HG02571 (cell line): Measurements from ENCODE around the gene CAMLG.

Source experiments
- ATAC-seq: cut with Tn5 transposase; IDR thresholded peaks from one replicate; pipeline ENCODE4 v1.9.1; 2021; ENCODE audit warnings: mild to moderate bottlenecking, moderate library complexity; ENCODE audit not compliant: unreplicated experiment

Gene CAMLG

GRCh38 chr5:134777366-134777765, 39.0 kb downstream of the CAMLG start:
- no peak for ATAC-seq

- ATAC-seq = no peak
Observed at GRCh38 chr5:134784241-134784920, 46.0 kb downstream of the CAMLG start.

- no peak for ATAC-seq
Observed at GRCh38 chr5:134784946-134785620, 46.7 kb downstream of the CAMLG start.

GRCh38 chr5:134787692-134788091, 49.3 kb downstream of the CAMLG start:
- no peak for ATAC-seq

GRCh38 chr5:134791580-134791979, 53.2 kb downstream of the CAMLG start:
- no peak for ATAC-seq

- no peak for ATAC-seq
Observed at GRCh38 chr5:134792286-134792685, 53.9 kb downstream of the CAMLG start.

GRCh38 chr5:134793111-134793510, 54.8 kb downstream of the CAMLG start:
- no peak for ATAC-seq

GRCh38 chr5:134794082-134794481, 55.7 kb downstream of the CAMLG start:
- ATAC-seq = no peak

- ATAC-seq = no peak
Observed at GRCh38 chr5:134794819-134795218, 56.5 kb downstream of the CAMLG start.

- ATAC-seq = no peak
Observed at GRCh38 chr5:134798468-134798867, 60.1 kb downstream of the CAMLG start.
